ENCODE results near the gene SINHCAF. TPM values are rescaled to one million over a fixed set of nuclear protein-coding genes. Genes with fewer than 3 reads are reported as not detected.
"Not testable (repeated sequence)": the region's sequence is repeated elsewhere in the genome, so short reads cannot be mapped to it uniquely, and the experiment has no call there.

Gene SINHCAF
- total RNA-seq, 2 experiments from 2014 or later, result 107 to 123 TPM

- peaks cover 57% of the 10 kb centered on the region for H3K36me3 Mint-ChIP-seq (ENCODE audit: low read depth)
- H3K9me3 Mint-ChIP-seq, result no peaks in the 10 kb centered on the region
Observed at GRCh38 chr12:31297572-31298514, 28.1 kb downstream of the SINHCAF start.

GRCh38 chr12:31289441-31289840, 36.5 kb downstream of the SINHCAF start:
- ChIA-PET POLR2A (no interaction called here), CTCF (interaction anchor here (2.7 kb wide), 1 partner anchor 17 kb away, joined by 9 read pairs; no protein-coding TSS in a partner anchor)
- H3K4me3 Mint-ChIP-seq, result no peak overlapping the region
- no peaks in the 10 kb centered on the region for H3K27me3 Mint-ChIP-seq
- H3K9me3 Mint-ChIP-seq, result no peaks in the 10 kb centered on the region
- peaks cover 71% of the 10 kb centered on the region for H3K36me3 Mint-ChIP-seq (ENCODE audit: low read depth)
- H3K27ac Mint-ChIP-seq, result no peak overlapping the region
- H3K4me1 Mint-ChIP-seq, result peaks cover 5% of the 10 kb centered on the region
- no peak for DNase-seq

More at GRCh38 chr12:31297572-31298514, 28.1 kb downstream of the SINHCAF start:
- Mint-ChIP-seq H3K27ac (no peak overlapping the region), H3K4me1 (peaks cover 15% of the 10 kb centered on the region), H3K27me3 (no peaks in the 10 kb centered on the region), H3K4me3 (no peak overlapping the region)
- POLR2A ChIA-PET, result no interaction called here
- DNase-seq, result no peak
- CTCF ChIA-PET, result interaction anchor here (1.1 kb wide), 1 partner anchor 26 kb away, joined by 5 read pairs; no protein-coding TSS in a partner anchor

GRCh38 chr12:31288381-31288780, 37.6 kb downstream of the SINHCAF start:
- no peaks in the 10 kb centered on the region for H3K27me3 Mint-ChIP-seq
- ChIA-PET POLR2A (no interaction called here), CTCF (interaction anchor here (1.1 kb wide), 1 partner anchor 17 kb away, joined by 3 read pairs; no protein-coding TSS in a partner anchor)
- peaks cover 2% of the 10 kb centered on the region for H3K4me1 Mint-ChIP-seq
- DNase-seq, result no peak
- H3K9me3 Mint-ChIP-seq, result no peaks in the 10 kb centered on the region
- no peak overlapping the region for H3K4me3 Mint-ChIP-seq
- H3K36me3 Mint-ChIP-seq (ENCODE audit: low read depth), result peaks cover 74% of the 10 kb centered on the region
- no peak overlapping the region for H3K27ac Mint-ChIP-seq

- ChIA-PET CTCF (interaction anchor here (1.0 kb wide), 1 partner anchor 8 kb away, joined by 3 read pairs; no protein-coding TSS in a partner anchor), POLR2A (interaction anchor here (1.3 kb wide), 1 partner anchor 46 kb away, joined by 4 read pairs; the partner anchor contains the start of gene SINHCAF)
- H3K9me3 Mint-ChIP-seq, result no peaks in the 10 kb centered on the region
- no peaks in the 10 kb centered on the region for H3K4me1 Mint-ChIP-seq
- no peak overlapping the region for H3K27ac Mint-ChIP-seq
- no peak for DNase-seq
- no peaks in the 10 kb centered on the region for H3K27me3 Mint-ChIP-seq
- H3K4me3 Mint-ChIP-seq, result no peak overlapping the region
- peaks cover 52% of the 10 kb centered on the region for H3K36me3 Mint-ChIP-seq (ENCODE audit: low read depth)
Observed at GRCh38 chr12:31280183-31280582, 45.8 kb downstream of the SINHCAF start.

- peaks cover 45% of the 10 kb centered on the region for H3K36me3 Mint-ChIP-seq (ENCODE audit: low read depth)
- CTCF ChIA-PET, result interaction anchor here (0.6 kb wide), 1 partner anchor 11 kb away, joined by 4 read pairs; no protein-coding TSS in a partner anchor
- no peaks in the 10 kb centered on the region for H3K27me3 Mint-ChIP-seq
- H3K27ac Mint-ChIP-seq, result no peak overlapping the region
- H3K4me3 Mint-ChIP-seq, result no peak overlapping the region
- no peaks in the 10 kb centered on the region for H3K9me3 Mint-ChIP-seq
- DNase-seq, result no peak
- POLR2A ChIA-PET, result interaction anchor here (1.3 kb wide), 1 partner anchor 47 kb away, joined by 4 read pairs; the partner anchor contains the start of gene SINHCAF
- H3K4me1 Mint-ChIP-seq, result no peaks in the 10 kb centered on the region
Observed at GRCh38 chr12:31279390-31279924, 46.5 kb downstream of the SINHCAF start.

- Mint-ChIP-seq H3K4me1 (no peaks in the 10 kb centered on the region), H3K4me3 (no peak overlapping the region), H3K27ac (no peak overlapping the region), H3K27me3 (no peaks in the 10 kb centered on the region), H3K36me3 (ENCODE audit: low read depth) (peaks cover 40% of the 10 kb centered on the region), H3K9me3 (no peaks in the 10 kb centered on the region)
- ChIA-PET POLR2A (no interaction called here), CTCF (no interaction called here)
- DNase-seq, result no peak
Observed at GRCh38 chr12:31278832-31279231, 47.1 kb downstream of the SINHCAF start.

- Mint-ChIP-seq H3K27ac (no peak overlapping the region), H3K27me3 (no peaks in the 10 kb centered on the region), H3K4me1 (no peaks in the 10 kb centered on the region), H3K9me3 (no peaks in the 10 kb centered on the region), H3K4me3 (no peak overlapping the region), H3K36me3 (ENCODE audit: low read depth) (peaks cover 40% of the 10 kb centered on the region)
- CTCF ChIA-PET, result interaction anchor here (0.5 to 0.7 kb wide), 2 partner anchors 712 to 954 kb away, joined by 3 to 5 read pairs; no protein-coding TSS in a partner anchor
- no peak for DNase-seq
- POLR2A ChIA-PET, result no interaction called here
Observed at GRCh38 chr12:31278424-31278823, 47.5 kb downstream of the SINHCAF start.

GRCh38 chr12:31277081-31277480, 48.9 kb downstream of the SINHCAF start:
- ChIA-PET POLR2A (no interaction called here), CTCF (interaction anchor here (0.7 kb wide), 1 partner anchor 35 kb away, joined by 3 read pairs; no protein-coding TSS in a partner anchor)
- H3K4me1 Mint-ChIP-seq, result no peaks in the 10 kb centered on the region
- no peak overlapping the region for H3K4me3 Mint-ChIP-seq
- no peak overlapping the region for H3K27ac Mint-ChIP-seq
- H3K27me3 Mint-ChIP-seq, result no peaks in the 10 kb centered on the region
- DNase-seq, result no peak
- peaks cover 32% of the 10 kb centered on the region for H3K36me3 Mint-ChIP-seq (ENCODE audit: low read depth)
- no peaks in the 10 kb centered on the region for H3K9me3 Mint-ChIP-seq

- ChIA-PET CTCF (interaction anchor here (1.0 kb wide), 2 partner anchors 24 to 424 kb away, joined by 3 to 4 read pairs; no protein-coding TSS in a partner anchor), POLR2A (interaction anchor here (1.0 kb wide), 1 partner anchor 44 kb away, joined by 3 read pairs; no protein-coding TSS in a partner anchor)
- no peak overlapping the region for H3K4me3 Mint-ChIP-seq
- no peaks in the 10 kb centered on the region for H3K4me1 Mint-ChIP-seq
- no peak overlapping the region for H3K27ac Mint-ChIP-seq
- H3K9me3 Mint-ChIP-seq, result no peaks in the 10 kb centered on the region
- H3K27me3 Mint-ChIP-seq, result no peaks in the 10 kb centered on the region
- H3K36me3 Mint-ChIP-seq (ENCODE audit: low read depth), result peaks cover 26% of the 10 kb centered on the region
- no peak for DNase-seq
Observed at GRCh38 chr12:31275491-31275890, 50.5 kb downstream of the SINHCAF start.

- POLR2A ChIA-PET, result interaction anchor here (1.0 kb wide), 1 partner anchor 45 kb away, joined by 3 read pairs; no protein-coding TSS in a partner anchor
- no peak for DNase-seq
- CTCF ChIA-PET, result interaction anchor here (0.7 to 1.0 kb wide), 3 partner anchors 16 to 423 kb away, joined by 3 to 4 read pairs (median 3); no protein-coding TSS in a partner anchor
- Mint-ChIP-seq H3K9me3 (no peaks in the 10 kb centered on the region), H3K4me1 (no peaks in the 10 kb centered on the region), H3K4me3 (no peak overlapping the region), H3K27ac (no peak overlapping the region), H3K36me3 (ENCODE audit: low read depth) (peaks cover 22% of the 10 kb centered on the region), H3K27me3 (no peaks in the 10 kb centered on the region)
Observed at GRCh38 chr12:31274520-31275300, 51.2 kb downstream of the SINHCAF start.

GRCh38 chr12:31273794-31274193, 52.2 kb downstream of the SINHCAF start:
- DNase-seq, H3K4me1 Mint-ChIP-seq, H3K9me3 Mint-ChIP-seq, H3K4me3 Mint-ChIP-seq, H3K27me3 Mint-ChIP-seq, CTCF ChIA-PET, H3K27ac Mint-ChIP-seq, POLR2A ChIA-PET: not testable (repeated sequence)
- peaks cover 17% of the 10 kb centered on the region for H3K36me3 Mint-ChIP-seq (ENCODE audit: low read depth)

- POLR2A ChIA-PET, result interaction anchor here (1.1 to 1.6 kb wide), 5 partner anchors 29 to 426 kb away, joined by 3 to 8 read pairs (median 4); partner anchors contain the start of gene SINHCAF
- H3K27ac Mint-ChIP-seq, result no peak overlapping the region
- peaks cover 11% of the 10 kb centered on the region for H3K36me3 Mint-ChIP-seq (ENCODE audit: low read depth)
Observed at GRCh38 chr12:31272607-31273225, 53.2 kb downstream of the SINHCAF start.

More at GRCh38 chr12:31272607-31273225, 53.2 kb downstream of the SINHCAF start:
- no peak for DNase-seq
- Mint-ChIP-seq H3K9me3 (no peaks in the 10 kb centered on the region), H3K27me3 (no peaks in the 10 kb centered on the region), H3K4me3 (no peak overlapping the region), H3K4me1 (no peaks in the 10 kb centered on the region)
- CTCF ChIA-PET, result interaction anchor here (0.5 to 2.9 kb wide), 22 partner anchors 10 to 428 kb away, joined by 3 to 47 read pairs (median 6); no protein-coding TSS in a partner anchor
